ENCODE results near the gene KRT4.

DNA sequence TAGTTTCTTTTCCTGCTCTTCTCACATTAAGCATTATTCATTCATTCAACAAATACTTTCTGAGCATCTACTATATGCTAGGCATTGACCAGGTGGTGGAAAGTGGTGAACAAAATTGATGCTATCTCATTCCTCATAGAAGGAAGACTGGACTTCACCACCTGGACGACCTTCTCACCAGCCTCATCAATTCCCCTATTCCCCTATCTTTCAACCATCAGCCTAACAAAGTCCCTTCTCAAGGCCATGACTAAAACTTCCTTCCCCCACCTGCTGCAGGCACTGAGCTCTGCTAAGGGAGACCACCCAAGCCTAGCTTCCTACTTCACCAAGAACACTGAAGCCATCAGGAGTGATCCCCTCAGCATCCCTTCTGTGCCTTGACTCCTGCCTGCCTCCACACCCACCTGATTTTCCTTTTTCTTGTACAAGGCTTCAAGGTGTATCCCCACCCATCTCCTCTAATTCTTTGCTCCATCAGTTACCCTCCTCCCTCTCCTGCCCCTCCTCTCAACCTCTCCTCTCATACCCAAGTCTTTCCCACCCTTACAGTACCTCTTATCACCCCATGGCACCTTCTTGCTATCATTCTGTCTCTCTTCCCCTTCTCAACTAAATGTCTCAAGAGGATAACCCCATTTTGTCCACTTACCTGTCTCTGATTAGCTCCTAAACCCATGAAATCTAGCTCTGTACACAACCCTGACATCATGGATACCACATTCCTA, 56.3 kb downstream of the KRT4 start:
- TF ChIP-seq, protein P1, sequence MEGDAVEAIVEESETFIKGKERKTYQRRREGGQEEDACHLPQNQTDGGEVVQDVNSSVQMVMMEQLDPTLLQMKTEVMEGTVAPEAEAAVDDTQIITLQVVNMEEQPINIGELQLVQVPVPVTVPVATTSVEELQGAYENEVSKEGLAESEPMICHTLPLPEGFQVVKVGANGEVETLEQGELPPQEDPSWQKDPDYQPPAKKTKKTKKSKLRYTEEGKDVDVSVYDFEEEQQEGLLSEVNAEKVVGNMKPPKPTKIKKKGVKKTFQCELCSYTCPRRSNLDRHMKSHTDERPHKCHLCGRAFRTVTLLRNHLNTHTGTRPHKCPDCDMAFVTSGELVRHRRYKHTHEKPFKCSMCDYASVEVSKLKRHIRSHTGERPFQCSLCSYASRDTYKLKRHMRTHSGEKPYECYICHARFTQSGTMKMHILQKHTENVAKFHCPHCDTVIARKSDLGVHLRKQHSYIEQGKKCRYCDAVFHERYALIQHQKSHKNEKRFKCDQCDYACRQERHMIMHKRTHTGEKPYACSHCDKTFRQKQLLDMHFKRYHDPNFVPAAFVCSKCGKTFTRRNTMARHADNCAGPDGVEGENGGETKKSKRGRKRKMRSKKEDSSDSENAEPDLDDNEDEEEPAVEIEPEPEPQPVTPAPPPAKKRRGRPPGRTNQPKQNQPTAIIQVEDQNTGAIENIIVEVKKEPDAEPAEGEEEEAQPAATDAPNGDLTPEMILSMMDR (conservative IDR thresholded peaks at IDR 0.05; ENCODE audit: low read length): no peak
- TF ChIP-seq EZH2phosphoT487 (IDR thresholded peaks at IDR 0.05; ENCODE audit: borderline replicate concordance, low read depth, low read length): no peak
